Mesendoderm (in vitro differentiated cells): ENCODE measurements around the gene ZNHIT1.

Experiments
- DNase-seq: peaks from one replicate; pipeline ENCODE4 v3.0.0; 2013
- H2AK5ac ChIP-seq: 2 replicates; pipeline ENCODE4 v1.6.1; 2013; ENCODE audit warnings: low read length, inconsistent platforms
- H2BK120ac ChIP-seq: 2 replicates; pipeline ENCODE4 v1.6.1; 2013; ENCODE audit warnings: low read depth, mild to moderate bottlenecking, low read length, moderate library complexity, mixed read lengths
- H2BK15ac ChIP-seq: replicated peaks from 2 replicates; pipeline ENCODE4 v1.6.1; 2013; ENCODE audit warnings: low read depth, mild to moderate bottlenecking, moderate library complexity
- H2BK5ac ChIP-seq: 2 replicates; pipeline ENCODE4 v1.6.1; 2013; ENCODE audit warnings: low read length, inconsistent platforms
- H3K18ac ChIP-seq: 2 replicates; pipeline ENCODE4 v1.6.1; 2013; ENCODE audit warnings: mild to moderate bottlenecking, low read length, mixed read lengths
- H3K23ac ChIP-seq: one replicate; pipeline ENCODE4 v1.6.1; 2013; ENCODE audit warnings: low read length
- H3K27ac ChIP-seq: 2 replicates; pipeline ENCODE4 v1.5.1; 2013; ENCODE audit warnings: low read depth, mild to moderate bottlenecking, inconsistent platforms, low read length, moderate library complexity
- H3K27me3 ChIP-seq: 2 replicates; pipeline ENCODE4 v1.6.1; 2013; ENCODE audit warnings: low read length, control low read depth, mild to moderate bottlenecking, inconsistent platforms; ENCODE audit not compliant: insufficient read depth, poor library complexity
- H3K36me3 ChIP-seq: 2 replicates; pipeline ENCODE4 v1.6.1; 2013; ENCODE audit warnings: low read length, inconsistent platforms; ENCODE audit not compliant: control insufficient read depth, insufficient read depth
- H3K4ac ChIP-seq: one replicate; pipeline ENCODE4 v1.6.1; 2013; ENCODE audit warnings: low read depth, mild to moderate bottlenecking, low read length, moderate library complexity
- H3K4me1 ChIP-seq: 2 replicates; pipeline ENCODE4 v1.6.1; 2013; ENCODE audit warnings: low read depth, low read length, inconsistent platforms; ENCODE audit not compliant: control insufficient read depth
- H3K4me2 ChIP-seq: 2 replicates; pipeline ENCODE4 v1.6.1; 2013; ENCODE audit warnings: low read length
- H3K4me3 ChIP-seq: 2 replicates; pipeline ENCODE4 v1.5.1; 2013; ENCODE audit warnings: mild to moderate bottlenecking, low read length
- H3K56ac ChIP-seq: one replicate; pipeline ENCODE4 v1.6.1; 2013; ENCODE audit warnings: low read length
- H3K79me1 ChIP-seq: 2 replicates; pipeline ENCODE4 v1.6.1; 2013; ENCODE audit warnings: low read length, inconsistent platforms
- H3K79me2 ChIP-seq: 2 replicates; pipeline ENCODE4 v1.6.1; 2013; ENCODE audit warnings: mild to moderate bottlenecking, low read length; ENCODE audit not compliant: control insufficient read depth, insufficient read depth
- H3K9ac ChIP-seq: 2 replicates; pipeline ENCODE4 v1.6.1; 2013; ENCODE audit warnings: low read length, inconsistent platforms
- H4K5ac ChIP-seq: one replicate; pipeline ENCODE4 v1.6.1; 2013; ENCODE audit warnings: low read length
- H4K8ac ChIP-seq: one replicate; pipeline ENCODE4 v1.6.1; 2013; ENCODE audit warnings: low read depth, mild to moderate bottlenecking, control low read depth, low read length, moderate library complexity
- WGBS: extraction: QIAGEN DNeasy Blood & Tissue Kit; methylation state at CpG from one replicate; pipeline ENCODE4 v1.1.7; 2013; ENCODE audit warnings: low lambda C conversion rate, missing lambda C conversion rate; ENCODE audit not compliant: insufficient coverage; ENCODE audit errors: extremely low coverage; 5-methylcytosine and 5-hydroxymethylcytosine counted together

ZNHIT1 gene

GRCh38 chr7:101216860-101217387 lies 1.0 kb upstream of the ZNHIT1 start:
- no peak overlapping the region for H2BK5ac ChIP-seq
- H2AK5ac ChIP-seq: no peak overlapping the region
- no peaks in the 10 kb centered on the region for H3K27me3 ChIP-seq
- H3K4ac ChIP-seq: no peak overlapping the region
- H3K18ac ChIP-seq: no peak overlapping the region
- H3K4me3 ChIP-seq: peak overlapping the region; percentile 51
- no peak for DNase-seq
- H2BK15ac ChIP-seq: no peak overlapping the region
- H3K79me1 ChIP-seq: peaks cover 12% of the 10 kb centered on the region
- H3K79me2 ChIP-seq: peaks cover 5% of the 10 kb centered on the region
- peak overlapping the region; percentile 35 for H3K4me2 ChIP-seq
- H3K27ac ChIP-seq: peak overlapping the region; percentile 45
- no CpG with 5 or more reads among the region's 34 CpGs for WGBS
- H3K9ac ChIP-seq: peak overlapping the region; percentile 73
- H3K56ac ChIP-seq: peak overlapping the region; percentile 92
- H3K23ac ChIP-seq: no peak overlapping the region
- no peaks in the 10 kb centered on the region for H3K4me1 ChIP-seq
- H2BK120ac ChIP-seq: no peak overlapping the region
- H4K5ac ChIP-seq: no peak overlapping the region
- no peak overlapping the region for H4K8ac ChIP-seq
- H3K36me3 ChIP-seq: no peaks in the 10 kb centered on the region

GRCh38 chr7:101218236-101219125 lies 516 bp downstream of the ZNHIT1 start:
- Histone ChIP-seq H3K27ac (no peak overlapping the region), H4K8ac (no peak overlapping the region), H2BK5ac (no peak overlapping the region), H3K4me3 (peak overlapping the region; percentile 74), H3K18ac (no peak overlapping the region), H3K56ac (peak overlapping the region; percentile 89), H3K27me3 (no peaks in the 10 kb centered on the region), H2BK120ac (no peak overlapping the region), H3K36me3 (no peaks in the 10 kb centered on the region), H2BK15ac (no peak overlapping the region), H3K4me1 (no peaks in the 10 kb centered on the region), H2AK5ac (no peak overlapping the region), H3K4ac (no peak overlapping the region), H3K79me2 (peaks cover 5% of the 10 kb centered on the region), H3K9ac (peak overlapping the region; percentile 78), H3K4me2 (peak overlapping the region; percentile 97), H4K5ac (no peak overlapping the region), H3K23ac (no peak overlapping the region), H3K79me1 (peaks cover 13% of the 10 kb centered on the region)
- WGBS: no CpG with 5 or more reads among the region's 26 CpGs
- no peak for DNase-seq

- no peak overlapping the region for H3K27ac ChIP-seq
- no peak for DNase-seq
- no peak overlapping the region for H3K18ac ChIP-seq
- peaks cover 5% of the 10 kb centered on the region for H3K79me2 ChIP-seq
- H3K4ac ChIP-seq: no peak overlapping the region
- no peak overlapping the region for H2BK120ac ChIP-seq
- H2BK5ac ChIP-seq: no peak overlapping the region
- no peaks in the 10 kb centered on the region for H3K4me1 ChIP-seq
- H3K23ac ChIP-seq: no peak overlapping the region
- H3K4me2 ChIP-seq: no peak overlapping the region
- no peak overlapping the region for H3K56ac ChIP-seq
- no peak overlapping the region for H3K4me3 ChIP-seq
- no peak overlapping the region for H2AK5ac ChIP-seq
- H4K5ac ChIP-seq: no peak overlapping the region
- peaks cover 13% of the 10 kb centered on the region for H3K79me1 ChIP-seq
- no peak overlapping the region for H2BK15ac ChIP-seq
- H3K9ac ChIP-seq: no peak overlapping the region
- WGBS: no CpG with 5 or more reads among the region's 5 CpGs
- H3K36me3 ChIP-seq: peaks cover 2% of the 10 kb centered on the region
- H4K8ac ChIP-seq: no peak overlapping the region
- no peaks in the 10 kb centered on the region for H3K27me3 ChIP-seq
Measured at GRCh38 chr7:101220295-101220694, 2.3 kb downstream of the ZNHIT1 start.

GRCh38 chr7:101222275-101222830 lies 4.4 kb downstream of the ZNHIT1 start:
- DNase-seq: no peak
- Histone ChIP-seq H2BK120ac (no peak overlapping the region), H3K4ac (no peak overlapping the region), H3K79me2 (peaks cover 5% of the 10 kb centered on the region), H3K9ac (no peak overlapping the region), H3K79me1 (peaks cover 11% of the 10 kb centered on the region), H3K4me1 (no peaks in the 10 kb centered on the region), H3K56ac (no peak overlapping the region), H4K5ac (no peak overlapping the region), H3K27ac (no peak overlapping the region), H3K23ac (no peak overlapping the region), H3K18ac (no peak overlapping the region), H2BK15ac (no peak overlapping the region), H3K4me3 (no peak overlapping the region), H3K27me3 (no peaks in the 10 kb centered on the region), H3K4me2 (no peak overlapping the region), H2BK5ac (no peak overlapping the region), H2AK5ac (no peak overlapping the region), H4K8ac (no peak overlapping the region), H3K36me3 (peaks cover 4% of the 10 kb centered on the region)
- no CpG with 5 or more reads among the region's 27 CpGs for WGBS

- Histone ChIP-seq H3K56ac (no peak overlapping the region), H3K27ac (no peak overlapping the region), H3K79me1 (peaks cover 10% of the 10 kb centered on the region), H3K36me3 (peaks cover 4% of the 10 kb centered on the region), H4K5ac (no peak overlapping the region), H3K4me3 (no peak overlapping the region), H2BK5ac (no peak overlapping the region), H3K27me3 (no peaks in the 10 kb centered on the region), H2AK5ac (no peak overlapping the region), H3K4me2 (no peak overlapping the region), H3K4me1 (no peaks in the 10 kb centered on the region), H4K8ac (no peak overlapping the region), H2BK15ac (no peak overlapping the region), H2BK120ac (no peak overlapping the region), H3K9ac (no peak overlapping the region), H3K18ac (no peak overlapping the region), H3K23ac (no peak overlapping the region), H3K79me2 (peaks cover 4% of the 10 kb centered on the region), H3K4ac (no peak overlapping the region)
- no CpG with 5 or more reads among the region's 15 CpGs for WGBS
- DNase-seq: no peak
Measured at GRCh38 chr7:101223528-101223927, 5.6 kb downstream of the ZNHIT1 start.
